Fibroblast of skin of abdomen (primary cell): Measurements from ENCODE around the gene TLE5.
"Not testable (repeated sequence)": the region's sequence is repeated elsewhere in the genome, so short reads cannot be mapped to it uniquely, and the experiment has no call there.

ENCODE experiments used
- DNase-seq: peaks from one replicate; pipeline ENCODE4 v3.0.0-alpha.2; 2013

Gene TLE5

GRCh38 chr19:3096267-3096901 is 34.1 kb upstream of the TLE5 start:
- DNase-seq, result no peak

DNA sequence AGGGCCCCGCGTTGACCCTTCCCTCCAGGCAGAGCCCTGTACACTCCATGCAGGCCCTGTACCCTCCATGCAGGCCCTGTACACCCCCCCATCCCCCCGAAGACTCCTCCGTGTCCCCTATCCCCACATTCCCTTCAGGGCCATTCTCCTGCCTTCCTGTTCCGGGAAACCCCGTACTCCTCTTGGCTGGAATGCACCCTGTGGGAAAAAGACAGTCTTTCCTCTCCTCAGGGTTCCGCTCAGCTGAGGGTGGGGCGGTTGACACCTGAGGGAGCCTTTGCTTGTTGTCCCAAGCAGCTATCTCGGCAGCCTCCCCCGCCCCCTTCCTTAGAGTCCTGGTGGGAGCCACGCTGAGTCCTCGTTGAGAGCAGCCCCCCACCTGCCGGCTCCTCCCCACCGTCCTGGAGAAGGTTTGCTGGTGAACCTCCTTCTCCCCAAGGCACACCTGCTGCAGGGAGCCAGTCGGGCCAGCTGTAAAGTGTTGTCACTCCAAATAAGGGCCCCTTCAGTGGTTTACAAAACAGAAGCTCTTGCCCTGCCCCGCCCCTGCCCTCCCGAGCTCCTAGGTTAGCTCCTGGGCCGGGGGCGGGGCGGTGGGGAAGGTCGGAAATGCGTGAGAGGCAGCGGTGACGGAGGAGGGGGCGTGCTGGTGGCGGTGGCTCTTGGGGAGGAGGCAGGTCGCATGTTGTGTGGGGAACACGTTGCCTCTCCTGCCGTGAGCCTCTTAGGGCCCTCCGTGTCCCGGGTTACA is 33.3 kb upstream of the TLE5 start:
- peak; percentile 9 for DNase-seq

- peak; percentile 18 for DNase-seq
These were observed 32.5 kb upstream of the TLE5 start for GRCh38 chr19:3094601-3095440.

- not testable (repeated sequence) for DNase-seq
These were observed 27.1 kb upstream of the TLE5 start for GRCh38 chr19:3089299-3089855.

- DNase-seq, result no peak
These were observed 25.5 kb upstream of the TLE5 start for GRCh38 chr19:3087769-3088168.

- no peak for DNase-seq
These were observed 22.6 kb upstream of the TLE5 start for GRCh38 chr19:3084943-3085342.

GRCh38 chr19:3083964-3084363 is 21.7 kb upstream of the TLE5 start:
- no peak for DNase-seq

DNA sequence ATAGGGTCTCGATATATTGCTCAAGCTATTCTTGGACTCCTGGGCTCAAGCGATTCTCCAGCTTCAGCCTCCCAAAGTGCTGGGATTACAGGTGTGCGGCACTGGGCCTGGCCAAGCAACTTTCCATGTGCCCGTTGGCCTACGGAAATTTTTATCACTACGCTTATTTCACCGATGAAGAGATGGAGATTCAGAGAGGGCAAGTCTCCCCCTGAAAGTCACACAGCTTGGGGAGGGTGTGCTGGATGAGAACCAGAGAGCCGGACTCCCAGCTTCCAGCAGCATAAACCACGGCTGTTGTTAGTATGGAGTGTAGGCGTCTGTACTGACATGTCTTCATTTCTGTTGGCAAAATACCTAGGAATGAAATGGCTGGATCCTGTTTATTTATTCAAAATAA is 20.0 kb upstream of the TLE5 start:
- no peak for DNase-seq

DNA sequence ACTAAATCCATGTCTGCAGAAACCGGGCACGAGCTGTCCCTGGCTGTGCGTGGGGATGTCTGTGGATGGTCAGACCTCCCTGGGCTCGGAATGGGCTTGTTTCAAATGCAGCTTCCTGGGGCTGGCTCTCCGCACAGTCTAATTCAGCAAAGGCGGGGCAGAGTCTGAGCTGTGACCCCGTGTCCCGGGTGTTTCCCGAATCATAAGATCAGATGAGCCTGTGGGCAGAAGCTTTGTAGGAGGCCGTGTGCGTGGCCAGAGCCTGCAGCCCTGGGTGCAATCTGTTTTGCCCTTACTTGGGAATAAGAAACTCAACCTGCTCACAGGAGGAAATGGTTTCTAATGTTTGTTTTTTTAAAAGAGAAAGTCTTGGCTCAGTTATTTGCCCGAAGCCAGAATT is 18.0 kb upstream of the TLE5 start:
- DNase-seq, result no peak

- DNase-seq, result no peak
These were observed 17.3 kb upstream of the TLE5 start for GRCh38 chr19:3079578-3079977.

- DNase-seq, result peak; percentile 24
These were observed 13.5 kb upstream of the TLE5 start for GRCh38 chr19:3075605-3076431.

DNA sequence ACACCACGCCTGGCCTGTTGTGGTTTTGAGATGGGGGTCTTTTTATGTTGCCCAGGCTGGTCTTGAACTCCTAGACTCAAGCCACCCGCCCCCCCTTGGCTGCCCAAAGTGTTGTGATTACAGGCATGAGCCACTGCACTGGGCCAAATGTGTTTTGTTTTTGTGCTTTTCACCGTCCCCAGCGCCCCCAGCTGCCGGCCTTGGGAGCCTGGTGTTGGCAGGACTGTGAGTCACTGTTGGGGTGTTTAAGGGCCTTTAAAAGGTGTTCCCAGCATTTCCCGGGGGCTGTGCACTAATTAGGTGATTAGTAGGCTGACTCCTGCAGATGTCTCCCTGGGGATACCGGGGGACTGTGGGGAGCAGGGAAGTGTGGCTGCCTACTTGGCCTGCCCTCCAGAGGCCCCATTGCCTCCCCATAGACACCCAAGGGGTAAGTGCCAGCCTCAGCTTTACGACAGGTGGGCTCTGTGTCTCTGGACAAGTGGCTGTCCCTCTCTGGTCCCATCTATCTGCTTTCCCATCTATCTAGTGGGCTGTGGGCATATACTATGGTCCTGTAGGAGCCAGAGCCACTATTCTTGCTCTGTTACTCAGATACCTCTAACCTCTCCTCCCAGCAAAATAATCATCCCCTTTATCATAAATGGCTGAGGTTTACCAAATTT is 11.8 kb upstream of the TLE5 start:
- DNase-seq, result no peak

GRCh38 chr19:3073159-3073563 is 10.9 kb upstream of the TLE5 start:
- DNase-seq, result peak; percentile 48

DNA sequence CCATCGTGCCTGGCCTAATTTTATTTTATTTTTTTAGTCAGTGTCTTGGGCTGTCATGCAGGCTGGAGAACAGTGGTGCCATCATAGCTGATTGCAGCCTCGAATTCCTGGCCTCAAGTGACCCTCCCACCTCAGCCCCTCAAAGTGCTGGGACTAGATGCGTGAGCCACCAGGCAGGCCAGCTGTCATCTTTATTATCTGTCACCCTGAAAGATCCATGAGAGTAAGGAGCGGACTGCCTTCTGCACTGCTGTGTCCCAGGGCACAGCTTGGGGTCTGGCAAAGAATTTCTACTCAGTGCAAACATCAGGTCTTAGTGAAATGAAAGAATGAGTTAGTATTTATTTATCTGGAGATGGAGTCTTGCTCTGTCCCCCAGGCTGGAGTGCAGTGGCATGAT is 9.5 kb upstream of the TLE5 start:
- DNase-seq, result no peak

DNA sequence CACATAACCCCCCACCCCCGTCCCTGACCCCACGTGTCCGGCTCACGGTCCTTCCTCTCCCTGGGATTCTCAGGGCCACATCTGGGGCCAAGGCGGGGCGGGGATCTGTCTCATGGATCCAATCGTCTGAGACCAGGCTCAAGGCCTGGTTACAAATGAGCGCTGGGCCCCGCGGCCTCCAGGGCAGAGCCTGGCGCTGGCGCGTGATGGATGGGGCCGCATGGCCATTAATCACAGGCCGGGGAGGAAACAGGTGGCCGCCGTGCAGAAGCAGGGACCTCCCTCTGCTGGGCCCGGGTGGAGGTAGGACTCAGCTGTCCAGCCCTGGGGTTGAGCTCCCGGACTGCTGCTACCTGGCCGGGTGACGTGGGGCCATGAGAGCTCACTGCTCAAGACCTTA is 5.8 kb upstream of the TLE5 start:
- no peak for DNase-seq

GRCh38 chr19:3067563-3067962 is 5.3 kb upstream of the TLE5 start:
- no peak for DNase-seq

DNA sequence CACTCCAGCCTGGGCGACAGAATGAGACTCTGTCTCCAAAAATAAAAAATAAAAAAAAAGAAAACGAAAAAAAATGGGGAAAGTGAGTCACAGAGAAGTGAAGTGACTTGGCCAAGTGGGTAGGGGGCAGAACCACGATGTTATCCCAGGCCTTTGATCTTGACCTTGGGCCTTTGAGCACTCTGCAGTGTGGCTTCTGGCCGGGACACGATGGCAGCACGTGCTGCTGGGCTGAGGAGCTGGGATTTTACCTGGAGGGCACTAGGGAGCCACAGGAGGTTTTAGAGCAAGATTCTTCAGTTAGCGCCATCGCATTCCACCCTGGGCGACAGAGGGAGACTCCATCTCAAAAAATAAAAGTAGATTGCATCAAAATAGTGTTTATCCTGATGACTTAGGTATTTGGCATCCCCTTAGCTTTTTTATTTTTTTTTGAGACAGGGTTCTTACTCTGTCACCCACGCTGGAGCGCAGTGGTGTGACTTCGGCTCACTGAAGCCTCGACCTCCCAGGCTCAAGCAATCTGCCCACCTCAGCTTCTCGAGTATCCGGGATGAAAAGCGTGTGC is 4.3 kb upstream of the TLE5 start:
- no peak for DNase-seq

GRCh38 chr19:3065675-3066357 is 3.5 kb upstream of the TLE5 start:
- no peak for DNase-seq

GRCh38 chr19:3064011-3064330 is 1.7 kb upstream of the TLE5 start:
- DNase-seq, result no peak

DNA sequence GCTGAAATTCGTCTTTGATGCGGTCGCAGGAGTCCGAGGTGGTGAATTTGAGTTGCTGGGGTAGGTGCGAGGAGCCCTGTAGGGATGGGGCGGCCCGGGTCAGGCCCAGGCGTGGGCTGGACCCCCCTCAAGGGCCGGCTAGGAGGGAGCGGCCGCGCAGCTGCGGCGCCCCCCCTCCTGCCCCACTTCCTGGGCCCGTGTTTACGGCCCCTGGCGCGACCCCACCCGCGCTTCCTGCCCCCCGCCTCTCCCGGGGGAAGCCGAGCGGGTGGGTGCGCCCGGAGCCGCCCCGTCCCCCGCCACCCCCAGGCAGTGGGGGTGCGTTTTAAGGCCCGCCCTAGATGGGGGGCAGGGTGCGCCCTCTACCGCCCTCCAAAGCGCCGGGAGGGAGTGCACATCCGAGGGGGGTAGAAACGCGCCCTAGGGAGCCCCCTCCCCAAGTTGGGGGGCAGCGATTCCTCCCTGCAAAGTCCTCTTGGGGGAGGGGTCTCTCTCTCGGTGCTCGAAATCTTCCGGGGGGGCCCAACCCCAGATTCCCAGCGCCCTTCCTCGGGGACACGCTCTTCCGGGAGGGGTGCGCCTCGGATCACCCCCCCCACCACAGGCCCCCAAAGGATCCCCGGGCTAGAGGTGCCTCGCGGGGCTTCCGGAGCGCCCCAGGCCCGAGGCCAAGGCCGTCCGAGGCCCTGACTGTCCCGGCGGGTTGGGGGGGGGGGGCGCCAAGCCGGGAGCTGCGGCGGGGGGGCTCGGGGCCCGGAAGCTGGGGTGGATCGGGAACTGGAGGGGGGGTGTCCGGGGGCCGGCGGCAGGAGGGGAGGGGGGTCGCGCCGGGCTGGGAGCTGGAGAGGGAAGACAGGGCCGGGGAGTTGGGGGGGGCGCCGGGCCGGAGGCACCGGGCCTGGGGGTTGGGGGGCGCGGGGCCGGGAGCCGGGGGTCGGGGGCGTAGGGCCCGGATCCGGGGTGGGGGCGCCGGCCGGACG is 823 bp downstream of the TLE5 start:
- DNase-seq, result peak; percentile 56
